GM19023 (cell line): ENCODE measurements around the gene SNAP23.

Experiments
- ATAC-seq: cut with Tn5 transposase; IDR thresholded peaks from one replicate; pipeline ENCODE4 v1.9.1; 2021; ENCODE audit warnings: mild to moderate bottlenecking, moderate library complexity; ENCODE audit not compliant: unreplicated experiment

SNAP23 gene

DNA sequence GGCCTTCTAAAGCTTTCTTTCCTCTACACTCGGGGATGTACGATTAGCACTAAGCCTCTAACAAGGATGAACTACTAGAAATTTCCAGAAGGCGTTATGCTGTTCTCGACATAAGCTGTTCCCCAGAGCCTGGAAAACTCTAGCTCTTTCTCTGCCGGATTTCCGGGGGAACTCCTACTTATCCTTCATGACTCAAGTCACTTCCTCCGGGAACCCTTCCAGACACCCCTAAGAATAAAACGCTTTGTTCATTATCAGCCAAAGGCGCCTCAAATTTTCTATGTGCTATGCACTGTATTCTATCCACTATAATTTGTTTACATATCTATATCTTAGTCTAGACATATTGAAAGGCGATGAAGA lies 455 bp upstream of the SNAP23 start:
- ATAC-seq: peak; percentile 4

DNA sequence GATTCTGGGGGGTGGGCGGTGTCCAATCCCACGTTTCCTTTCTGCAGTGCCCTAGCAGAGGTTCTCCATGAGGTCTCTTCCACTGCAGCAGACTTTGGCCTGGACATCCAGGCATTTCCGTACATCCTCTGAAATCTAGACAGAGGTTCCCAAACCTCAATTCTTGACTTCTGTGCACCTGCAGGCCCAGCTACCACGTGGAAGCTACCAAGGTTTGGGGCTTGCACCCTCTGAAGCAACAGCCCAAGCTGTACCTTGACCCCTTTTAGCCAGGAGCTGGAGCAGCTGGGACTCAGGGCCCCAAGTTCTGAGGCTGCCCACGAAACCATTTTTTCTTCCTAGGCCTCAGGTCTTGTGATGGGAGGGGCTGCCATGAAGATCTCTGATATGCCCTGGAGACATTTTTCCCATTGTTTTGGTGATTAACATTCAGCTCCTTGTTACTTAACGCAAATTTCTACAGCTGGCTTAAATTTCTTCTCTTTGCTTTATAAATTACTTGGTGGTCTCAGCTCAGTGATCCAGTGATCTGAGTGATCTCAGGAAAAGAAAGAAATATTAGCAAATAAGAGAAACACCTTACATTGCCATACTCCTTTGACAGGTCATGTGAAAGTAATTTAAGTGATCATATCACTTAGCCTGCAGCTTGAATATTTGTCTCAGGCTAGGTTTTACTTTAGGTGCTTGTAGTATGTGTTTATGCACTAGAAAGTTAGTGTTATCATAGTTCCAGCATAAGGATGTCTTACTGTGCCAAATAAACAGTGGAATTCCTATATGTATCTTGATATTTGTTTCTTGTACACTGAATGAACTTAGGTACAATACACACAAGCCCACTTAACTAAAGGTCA lies 3.0 kb downstream of the SNAP23 start:
- ATAC-seq: no peak

- no peak for ATAC-seq
Measured at GRCh38 chr15:42499858-42500609, 4.6 kb downstream of the SNAP23 start.

GRCh38 chr15:42502477-42502876 lies 7.0 kb downstream of the SNAP23 start:
- no peak for ATAC-seq

- no peak for ATAC-seq
Measured at GRCh38 chr15:42503825-42504224, 8.4 kb downstream of the SNAP23 start.

- peak; percentile 8 for ATAC-seq
Measured at GRCh38 chr15:42504631-42505030, 9.2 kb downstream of the SNAP23 start.

- ATAC-seq: no peak
Measured at GRCh38 chr15:42507514-42507913, 12.1 kb downstream of the SNAP23 start.

GRCh38 chr15:42508263-42508690 lies 12.8 kb downstream of the SNAP23 start:
- no peak for ATAC-seq

DNA sequence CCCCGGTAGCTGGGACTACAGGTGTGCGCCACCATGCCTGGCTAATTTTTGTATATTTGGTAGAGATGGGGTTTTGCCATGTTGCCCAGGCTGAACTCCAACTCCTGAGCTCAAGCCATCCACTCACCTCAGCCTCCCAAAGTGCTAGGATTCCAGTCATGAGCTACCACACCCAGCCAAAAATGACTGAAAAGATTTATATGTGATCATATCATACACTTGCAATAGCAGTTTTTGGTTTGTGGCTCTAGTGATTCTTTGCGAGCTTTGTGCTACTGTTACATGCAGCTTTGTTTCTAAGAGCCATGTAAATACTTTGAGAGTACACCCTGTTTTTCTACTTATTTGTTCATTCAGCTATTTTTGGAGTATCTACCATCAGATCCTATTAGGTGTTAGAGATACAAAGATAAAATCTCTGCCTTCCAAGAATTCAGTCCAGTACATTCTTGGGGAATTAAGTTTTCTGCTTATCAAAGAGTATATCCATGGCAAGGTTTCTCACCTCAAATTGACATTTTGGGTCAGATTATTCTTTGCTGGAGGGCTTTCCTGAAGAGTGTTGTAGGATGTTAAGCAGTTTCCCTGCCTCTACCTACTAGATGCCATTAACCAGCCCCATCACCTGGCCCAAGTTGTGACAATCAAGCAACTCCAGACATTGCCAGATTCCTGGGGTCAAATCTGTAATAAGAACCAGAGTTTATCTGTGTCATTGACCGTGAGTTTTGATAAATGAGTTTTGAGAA lies 15.0 kb downstream of the SNAP23 start:
- ATAC-seq: no peak

- ATAC-seq: no peak
Measured at GRCh38 chr15:42511007-42511391, 15.6 kb downstream of the SNAP23 start.

- no peak for ATAC-seq
Measured at GRCh38 chr15:42523331-42523730, 27.9 kb downstream of the SNAP23 start.

DNA sequence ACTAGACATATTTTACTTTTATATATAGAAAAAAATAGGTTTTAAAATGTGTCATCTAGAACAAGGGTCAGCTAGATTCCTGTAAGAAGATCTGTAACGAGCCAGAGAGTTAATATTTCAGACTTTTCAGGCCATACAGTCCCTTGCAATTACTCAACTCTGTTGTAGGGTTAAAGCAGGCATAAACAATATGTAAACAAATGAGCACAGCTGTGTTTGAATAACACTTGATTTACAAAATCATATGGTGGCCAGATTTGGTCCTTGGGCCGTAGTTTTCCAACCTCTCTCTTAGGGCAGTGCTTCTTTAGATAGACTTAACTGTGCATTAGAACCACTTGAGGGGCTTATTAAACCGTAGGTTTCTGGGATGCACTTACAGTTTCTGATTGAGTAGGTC lies 33.5 kb downstream of the SNAP23 start:
- no peak for ATAC-seq

DNA sequence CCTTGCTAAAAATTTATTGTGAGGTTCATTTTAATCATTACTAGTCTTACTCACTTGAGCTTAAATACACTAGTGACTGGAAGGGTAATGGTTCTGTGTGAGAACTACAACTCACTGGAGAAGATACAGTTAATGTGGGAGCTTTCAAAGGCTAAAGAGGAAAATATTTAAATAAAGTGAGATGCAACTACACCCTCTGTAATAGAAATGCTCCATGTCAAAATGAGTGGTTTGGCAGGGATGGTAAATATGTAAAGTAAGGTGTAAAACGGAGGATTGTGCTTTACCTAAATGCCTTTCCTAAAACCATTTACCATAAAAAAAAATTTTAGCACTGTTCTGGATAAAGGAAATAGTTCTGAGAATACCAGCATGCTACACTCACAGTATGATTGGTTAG lies 37.8 kb downstream of the SNAP23 start:
- no peak for ATAC-seq

- no peak for ATAC-seq
Measured at GRCh38 chr15:42544853-42545629, 49.6 kb downstream of the SNAP23 start.

DNA sequence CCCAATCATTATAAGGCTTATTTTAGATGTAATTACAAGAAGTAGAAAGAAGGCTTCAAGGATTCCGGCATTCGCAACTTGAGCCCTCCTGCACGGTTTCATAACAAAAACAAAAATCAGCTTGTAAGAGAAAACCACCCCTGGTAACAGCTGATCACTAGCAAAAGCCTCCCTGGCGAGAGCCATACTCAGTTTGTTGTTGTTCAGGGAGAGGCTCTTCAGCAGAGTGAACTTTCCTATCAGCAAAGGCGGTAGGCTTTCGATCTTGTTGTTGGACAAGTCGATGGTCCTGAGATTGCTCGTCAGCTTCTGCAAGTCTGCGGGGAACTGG lies 52.4 kb downstream of the SNAP23 start:
- no peak for ATAC-seq

GRCh38 chr15:42548249-42549031 lies 53.0 kb downstream of the SNAP23 start, which contains the start of the genes HAUS2 and LRRC57:
HAUS2 (plus strand) TSS chr15:42548838; CDS start chr15:42548873, 35 bp downstream.
LRRC57 (minus strand) TSS chr15:42548793; CDS start chr15:42548434, 359 bp downstream.
- ATAC-seq: peak; percentile 84

GRCh38 chr15:42549032-42549491 lies 53.6 kb downstream of the SNAP23 start:
- peak; percentile 36 for ATAC-seq

- ATAC-seq: no peak
Measured at GRCh38 chr15:42549741-42550392, 54.4 kb downstream of the SNAP23 start.

GRCh38 chr15:42553554-42553953 lies 58.1 kb downstream of the SNAP23 start:
- ATAC-seq: no peak
